Measurements from ENCODE around the gene UNC80.

Gene UNC80

GRCh38 chr2:209900638-209901037, 129.0 kb downstream of the UNC80 start:
- Histone ChIP-seq H3K4me3 (ENCODE audit: low read depth, low read length) (no peak overlapping the region), H3K36me3 (peaks cover 6% of the 10 kb centered on the region; the same call in 1 of the 2 replicates), H3K9me3 (no peaks in the 10 kb centered on the region), H3K27me3 (no peaks in the 10 kb centered on the region), H3K4me1 (no peaks in the 10 kb centered on the region)
- DNase-seq: no peak
- TF ChIP-seq CTCF (IDR thresholded peaks at IDR 0.05; ENCODE audit: low read depth, low read length): no peak

- no peak for TF ChIP-seq CTCF (IDR thresholded peaks at IDR 0.05; ENCODE audit: low read depth, low read length)
- peaks cover 6% of the 10 kb centered on the region; the same call in 1 of the 2 replicates for H3K36me3 ChIP-seq
- H3K9me3 ChIP-seq: no peaks in the 10 kb centered on the region
- no peaks in the 10 kb centered on the region for H3K27me3 ChIP-seq
- H3K4me3 ChIP-seq (ENCODE audit: low read depth, low read length): no peak overlapping the region
- no peaks in the 10 kb centered on the region for H3K4me1 ChIP-seq
- DNase-seq: no peak
These were observed 129.5 kb downstream of the UNC80 start for GRCh38 chr2:209901172-209901571.

- Histone ChIP-seq H3K4me1 (no peaks in the 10 kb centered on the region), H3K9me3 (no peaks in the 10 kb centered on the region), H3K27me3 (no peaks in the 10 kb centered on the region), H3K36me3 (peaks cover 6% of the 10 kb centered on the region; the same call in 1 of the 2 replicates), H3K4me3 (ENCODE audit: low read depth, low read length) (no peak overlapping the region)
- no peak for TF ChIP-seq CTCF (IDR thresholded peaks at IDR 0.05; ENCODE audit: low read depth, low read length)
- no peak for DNase-seq
These were observed 134.1 kb downstream of the UNC80 start for GRCh38 chr2:209905691-209906090.

- H3K27me3 ChIP-seq: no peaks in the 10 kb centered on the region
- no peak for TF ChIP-seq CTCF (IDR thresholded peaks at IDR 0.05; ENCODE audit: low read depth, low read length)
- no peaks in the 10 kb centered on the region for H3K9me3 ChIP-seq
- peaks cover 6% of the 10 kb centered on the region; the same call in 1 of the 2 replicates for H3K36me3 ChIP-seq
- no peak overlapping the region for H3K4me3 ChIP-seq (ENCODE audit: low read depth, low read length)
- H3K4me1 ChIP-seq: no peaks in the 10 kb centered on the region
- DNase-seq: no peak
These were observed 136.1 kb downstream of the UNC80 start for GRCh38 chr2:209907746-209908145.

- H3K9me3 ChIP-seq: no peaks in the 10 kb centered on the region
- no peak overlapping the region for H3K4me3 ChIP-seq (ENCODE audit: low read depth, low read length)
- no peaks in the 10 kb centered on the region for H3K27me3 ChIP-seq
- peaks cover 6% of the 10 kb centered on the region; the same call in 1 of the 2 replicates for H3K36me3 ChIP-seq
- TF ChIP-seq CTCF (IDR thresholded peaks at IDR 0.05; ENCODE audit: low read depth, low read length): no peak
- H3K4me1 ChIP-seq: no peaks in the 10 kb centered on the region
- DNase-seq: no peak
These were observed 136.9 kb downstream of the UNC80 start for GRCh38 chr2:209908511-209908910.

GRCh38 chr2:209911486-209911885, 139.9 kb downstream of the UNC80 start:
- H3K36me3 ChIP-seq: no peaks in the 10 kb centered on the region
- no peak for TF ChIP-seq CTCF (IDR thresholded peaks at IDR 0.05; ENCODE audit: low read depth, low read length)
- H3K4me3 ChIP-seq (ENCODE audit: low read depth, low read length): no peak overlapping the region
- no peak for DNase-seq
- no peaks in the 10 kb centered on the region for H3K27me3 ChIP-seq
- no peaks in the 10 kb centered on the region for H3K9me3 ChIP-seq
- H3K4me1 ChIP-seq: no peaks in the 10 kb centered on the region

Measured in BE2C (cell line).